Naive thymus-derived CD4-positive, alpha-beta T cell (primary cell): ENCODE results near the gene NR1I2. TPM values are rescaled to one million over a fixed set of nuclear protein-coding genes. Genes with fewer than 3 reads are reported as not detected.

Source experiments
- ATAC-seq: fragments of 150-1000 bp; cut with Tn5 transposase; 2 replicates; pipeline ENCODE4 v1.10.0; 2021; ENCODE audit warnings: mild to moderate bottlenecking, moderate library complexity
- CTCF ChIA-PET: fragments of 350-600 bp; sonication (Branson Sonifier 250); formaldehyde crosslinking; loops from one replicate; lab custom pipeline; 2021; ENCODE audit warnings: antibody characterized with exemption; lab: Charles Lee
- POLR2A ChIA-PET: fragments of 350-600 bp; sonication (Branson Sonifier 250); formaldehyde crosslinking; loops from one replicate; lab custom pipeline; 2021; ENCODE audit warnings: antibody characterized with exemption, inconsistent platforms; lab: Charles Lee
- DNase-seq, 9 donors: peaks; one replicate each; pipeline versions ENCODE4 v3.0.0 to v3.0.0-alpha.2; 2020 to 2022; ENCODE audit warnings: mixed read lengths in 1 of 9
- H3K27ac ChIP-seq: one replicate; pipeline ENCODE4 v1.7.0; 2013; ENCODE audit warnings: mild to moderate bottlenecking, low read depth, low read length, moderate library complexity
- H3K27me3 ChIP-seq, 2 donors: one replicate each; pipeline ENCODE4 v1.7.0; 2013; ENCODE audit warnings: low read length in 2 of 2, mild to moderate bottlenecking in 2 of 2, moderate library complexity in 2 of 2; ENCODE audit not compliant: control insufficient read depth in 2 of 2, insufficient read depth in 2 of 2
- H3K36me3 ChIP-seq, 3 experiments: 1 replicate in 2 of 3; 2 replicates in 1 of 3; pipeline ENCODE4 v1.7.0; 2013; ENCODE audit warnings: low read length in 3 of 3, mild to moderate bottlenecking in 3 of 3, moderate library complexity in 1 of 3; ENCODE audit not compliant: insufficient read depth in 3 of 3, control insufficient read depth in 2 of 3
- H3K4me1 ChIP-seq, 2 donors: one replicate each; pipeline ENCODE4 v1.7.0; 2013; ENCODE audit warnings: low read length in 2 of 2, mild to moderate bottlenecking in 2 of 2, moderate library complexity in 1 of 2; ENCODE audit not compliant: control insufficient read depth in 2 of 2, insufficient read depth in 2 of 2
- H3K4me3 ChIP-seq: 2 replicates; pipeline ENCODE4 v1.7.0; 2013; ENCODE audit warnings: mild to moderate bottlenecking, low read length
- H3K9me3 ChIP-seq, 3 experiments: 1 replicate in 2 of 3; 2 replicates in 1 of 3; pipeline ENCODE4 v1.7.0; 2013; ENCODE audit warnings: low read length in 3 of 3; ENCODE audit not compliant: control insufficient read depth in 2 of 3
- H3K27ac Mint-ChIP-seq, 9 donors: one replicate each; pipeline ENCODE4 v1.8.0; 2020 to 2022; ENCODE audit warnings: mixed read lengths in 9 of 9, mild to moderate bottlenecking in 8 of 9, moderate library complexity in 5 of 9, inconsistent platforms in 2 of 9
- H3K27me3 Mint-ChIP-seq, 5 donors: one replicate each; pipeline ENCODE4 v1.8.0; 2021 to 2022; ENCODE audit warnings: mixed read lengths in 5 of 5, mild to moderate bottlenecking in 1 of 5
- H3K36me3 Mint-ChIP-seq, 5 donors: one replicate each; pipeline ENCODE4 v1.8.0; 2020 to 2022; ENCODE audit warnings: mixed read lengths in 5 of 5, mild to moderate bottlenecking in 3 of 5, inconsistent platforms in 1 of 5
- H3K4me1 Mint-ChIP-seq, 7 donors: one replicate each; pipeline ENCODE4 v1.8.0; 2020 to 2022; ENCODE audit warnings: mixed read lengths in 7 of 7, mild to moderate bottlenecking in 3 of 7, inconsistent platforms in 1 of 7
- H3K4me3 Mint-ChIP-seq, 10 donors: one replicate each; pipeline ENCODE4 v1.8.0; 2020 to 2022; ENCODE audit warnings: mild to moderate bottlenecking in 10 of 10, mixed read lengths in 10 of 10, moderate library complexity in 6 of 10, inconsistent platforms in 2 of 10
- H3K9me3 Mint-ChIP-seq, 11 donors: one replicate each; pipeline ENCODE4 v1.8.0; 2020 to 2022; ENCODE audit warnings: mixed read lengths in 11 of 11, mild to moderate bottlenecking in 4 of 11, inconsistent platforms in 1 of 11, moderate library complexity in 1 of 11
- intact Hi-C, 2 donors: fragments of 100-400 bp; cut with micrococcal nuclease; formaldehyde crosslinking; loops; one replicate each; pipeline ENCODE4 v1.15.1; 2023
- polyA plus RNA-seq, 2 donors: library from polyadenylated mRNA; unstranded; fragments of 300-500 nt; fragmentation: Illumina TruSeq; gene quantifications; one replicate each; pipeline ENCODE4 v1.2.3, GENCODE V29; 2021
- total RNA-seq, 6 experiments: library from RNA in 5 of 6; stranded (reverse) in 5 of 6; gene quantifications; 1 replicate in 5 of 6; 2 replicates in 1 of 6; pipeline ENCODE4 v1.2.3 and lab custom pipeline; 2021 to 2026

NR1I2 gene
- total and polyA plus RNA-seq, 7 experiments from 2014 or later: 0.22 to 0.62 (median 0.43) TPM; not detected in 1

GRCh38 chr3:119778176-119778575 lies 3.7 kb upstream of the NR1I2 start:
- no peaks in the 10 kb centered on the region for H3K27me3 ChIP-seq
- H3K27me3 Mint-ChIP-seq: peaks cover 0 to 7% (median 0%) of the 10 kb centered on the region in 5 donors
- POLR2A ChIA-PET: no interaction called here
- peaks cover 5 to 26% (median 11%) of the 10 kb centered on the region in 11 donors for H3K9me3 Mint-ChIP-seq
- DNase-seq: no peak
- no peak overlapping the region for H3K27ac Mint-ChIP-seq
- CTCF ChIA-PET: no interaction called here
- no peaks in the 10 kb centered on the region for H3K36me3 ChIP-seq
- no peak overlapping the region for H3K27ac ChIP-seq
- intact Hi-C loops: no loop called here
- no peak overlapping the region for H3K4me3 Mint-ChIP-seq
- H3K9me3 ChIP-seq: no peaks in the 10 kb centered on the region
- ATAC-seq: no peak
- no peak overlapping the region for H3K4me3 ChIP-seq
- H3K4me1 ChIP-seq: no peaks in the 10 kb centered on the region
- peaks cover 0 to 12% (median 6%) of the 10 kb centered on the region in 5 donors for H3K36me3 Mint-ChIP-seq
- H3K4me1 Mint-ChIP-seq: peaks cover 4 to 13% (median 10%) of the 10 kb centered on the region in 7 donors

DNA sequence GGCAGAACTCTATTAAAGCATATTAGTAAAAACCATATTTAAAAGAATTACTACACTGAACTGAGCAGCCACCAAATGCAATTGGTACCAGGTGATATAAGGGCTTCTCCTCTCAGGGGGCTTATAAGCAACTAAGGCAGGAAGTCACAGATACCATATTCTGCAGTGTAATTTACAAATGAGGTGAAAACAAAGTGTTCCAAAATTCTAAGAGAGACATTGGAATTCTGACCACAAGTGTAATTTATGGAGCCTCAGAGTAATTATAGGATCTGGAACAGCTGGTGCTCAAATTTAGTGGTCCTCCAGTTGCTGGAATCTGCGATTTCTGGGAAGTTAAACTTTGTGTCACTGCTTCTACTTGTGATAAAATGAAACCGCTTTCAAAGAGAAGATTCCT lies 3.1 kb upstream of the NR1I2 start:
- Mint-ChIP-seq H3K36me3 (peaks cover 0 to 12% (median 6%) of the 10 kb centered on the region in 5 donors), H3K9me3 (peaks cover 5 to 21% (median 11%) of the 10 kb centered on the region in 11 donors), H3K27ac (no peak overlapping the region), H3K4me1 (peaks cover 4 to 13% (median 10%) of the 10 kb centered on the region in 7 donors), H3K27me3 (peaks cover 0 to 5% (median 0%) of the 10 kb centered on the region in 5 donors), H3K4me3 (no peak overlapping the region)
- ATAC-seq (no peak), DNase-seq (no peak)
- Histone ChIP-seq H3K27ac (no peak overlapping the region), H3K4me1 (no peaks in the 10 kb centered on the region), H3K4me3 (no peak overlapping the region), H3K36me3 (no peaks in the 10 kb centered on the region), H3K9me3 (no peaks in the 10 kb centered on the region), H3K27me3 (no peaks in the 10 kb centered on the region)
- intact Hi-C loops: no loop called here
- ChIA-PET POLR2A (interaction anchor here (1.0 kb wide), 1 partner anchor 14 kb away, joined by 3 read pairs; no protein-coding TSS in a partner anchor), CTCF (interaction anchor here (0.7 kb wide), 1 partner anchor 583 kb away, joined by 3 read pairs; no protein-coding TSS in a partner anchor)

DNA sequence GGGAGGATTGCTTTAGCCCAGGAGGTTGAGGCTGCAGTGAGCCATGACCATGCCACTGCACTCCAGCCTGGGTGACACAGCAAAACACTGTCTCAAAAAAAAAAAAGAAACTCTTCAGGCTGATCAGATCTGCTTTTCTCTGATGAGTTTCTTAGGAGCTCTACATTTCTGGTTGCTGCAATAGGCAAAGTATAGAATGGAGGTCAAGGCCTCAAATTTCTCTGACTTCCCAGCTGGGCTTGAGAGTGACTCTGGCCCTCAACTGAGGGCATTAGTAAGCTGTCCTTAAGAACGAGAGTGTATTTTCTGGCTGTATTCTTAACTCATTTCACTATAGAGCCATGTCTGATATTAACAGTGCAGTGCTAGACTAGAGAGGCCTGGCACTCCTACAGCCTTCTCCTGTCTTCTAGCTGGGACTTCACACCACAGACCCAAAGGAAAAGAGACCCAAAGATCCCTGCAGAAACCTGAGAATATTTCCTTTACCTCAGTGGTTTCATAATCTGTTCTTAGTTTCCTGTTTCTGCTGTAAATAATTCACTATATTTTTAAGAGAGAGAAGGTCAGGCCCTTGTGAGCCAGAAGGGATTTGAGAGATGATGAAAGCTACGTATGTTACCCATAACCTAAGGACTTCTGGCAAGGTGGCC lies 2.0 kb upstream of the NR1I2 start:
- H3K36me3 ChIP-seq: no peaks in the 10 kb centered on the region
- DNase-seq (no peak), ATAC-seq (no peak)
- peaks cover 0 to 11% (median 6%) of the 10 kb centered on the region in 5 donors for H3K36me3 Mint-ChIP-seq
- H3K27me3 Mint-ChIP-seq: peaks cover 0 to 6% (median 0%) of the 10 kb centered on the region in 5 donors
- no peak overlapping the region for H3K4me3 Mint-ChIP-seq
- peaks cover 4 to 13% (median 10%) of the 10 kb centered on the region in 7 donors for H3K4me1 Mint-ChIP-seq
- H3K4me3 ChIP-seq: no peak overlapping the region
- H3K27ac Mint-ChIP-seq: peak overlapping the region in 6 of 9 donors; percentile 10 to 73 (median 43)
- H3K27ac ChIP-seq: no peak overlapping the region
- H3K27me3 ChIP-seq: no peaks in the 10 kb centered on the region
- no peaks in the 10 kb centered on the region for H3K4me1 ChIP-seq
- POLR2A ChIA-PET: interaction anchor here (1.0 kb wide), 1 partner anchor 15 kb away, joined by 3 read pairs; no protein-coding TSS in a partner anchor
- intact Hi-C loops: no loop called here
- H3K9me3 Mint-ChIP-seq: peaks cover 5 to 18% (median 10%) of the 10 kb centered on the region in 11 donors
- CTCF ChIA-PET: interaction anchor here (0.7 kb wide), 1 partner anchor 584 kb away, joined by 3 read pairs; no protein-coding TSS in a partner anchor
- no peaks in the 10 kb centered on the region for H3K9me3 ChIP-seq

DNA sequence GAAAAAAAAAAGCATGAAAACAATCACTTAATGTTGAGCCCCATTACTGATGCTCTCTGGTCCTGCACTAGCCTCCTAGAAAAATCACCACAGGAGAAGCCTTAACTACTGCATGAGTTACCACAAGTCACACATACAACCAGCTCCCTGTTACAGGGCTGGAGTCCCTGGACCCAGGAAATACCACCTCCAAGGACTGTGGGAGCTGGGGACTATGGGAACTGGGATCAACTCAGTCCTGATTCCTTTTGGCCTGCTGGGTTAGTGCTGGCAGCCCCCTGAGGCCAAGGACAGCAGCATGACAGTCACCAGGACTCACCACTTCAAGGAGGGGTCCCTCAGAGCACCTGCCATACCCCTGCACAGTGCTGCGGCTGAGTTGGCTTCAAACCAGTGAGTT lies 559 bp downstream of the NR1I2 start:
- H3K27me3 ChIP-seq: no peaks in the 10 kb centered on the region
- H3K4me3 ChIP-seq: no peak overlapping the region
- CTCF ChIA-PET: no interaction called here
- peaks cover 4 to 13% (median 10%) of the 10 kb centered on the region in 7 donors for H3K4me1 Mint-ChIP-seq
- H3K36me3 Mint-ChIP-seq: no peaks in the 10 kb centered on the region
- intact Hi-C loops: no loop called here
- H3K4me1 ChIP-seq: no peaks in the 10 kb centered on the region
- H3K4me3 Mint-ChIP-seq: no peak overlapping the region
- POLR2A ChIA-PET: no interaction called here
- H3K27ac Mint-ChIP-seq: no peak overlapping the region
- H3K27me3 Mint-ChIP-seq: peaks cover 0 to 4% (median 0%) of the 10 kb centered on the region in 5 donors
- peaks cover 0 to 9% (median 0%) of the 10 kb centered on the region in 11 donors for H3K9me3 Mint-ChIP-seq
- H3K9me3 ChIP-seq: no peaks in the 10 kb centered on the region
- no peak for ATAC-seq
- DNase-seq: no peak
- H3K36me3 ChIP-seq: no peaks in the 10 kb centered on the region
- no peak overlapping the region for H3K27ac ChIP-seq

- H3K27ac Mint-ChIP-seq: no peak overlapping the region
- ChIA-PET POLR2A (no interaction called here), CTCF (no interaction called here)
- ATAC-seq (no peak), DNase-seq (no peak)
- H3K27me3 Mint-ChIP-seq: peaks cover 0 to 4% (median 0%) of the 10 kb centered on the region in 5 donors
- H3K9me3 ChIP-seq: no peaks in the 10 kb centered on the region
- H3K9me3 Mint-ChIP-seq: peaks cover 0 to 9% (median 0%) of the 10 kb centered on the region in 11 donors
- no peaks in the 10 kb centered on the region for H3K27me3 ChIP-seq
- H3K4me3 Mint-ChIP-seq: no peak overlapping the region
- H3K27ac ChIP-seq: no peak overlapping the region
- H3K36me3 ChIP-seq: no peaks in the 10 kb centered on the region
- H3K4me3 ChIP-seq: no peak overlapping the region
- intact Hi-C loops: no loop called here
- peaks cover 4 to 13% (median 10%) of the 10 kb centered on the region in 7 donors for H3K4me1 Mint-ChIP-seq
- no peaks in the 10 kb centered on the region for H3K36me3 Mint-ChIP-seq
- no peaks in the 10 kb centered on the region for H3K4me1 ChIP-seq
Observed at GRCh38 chr3:119783255-119783654, 1.4 kb downstream of the NR1I2 start.

DNA sequence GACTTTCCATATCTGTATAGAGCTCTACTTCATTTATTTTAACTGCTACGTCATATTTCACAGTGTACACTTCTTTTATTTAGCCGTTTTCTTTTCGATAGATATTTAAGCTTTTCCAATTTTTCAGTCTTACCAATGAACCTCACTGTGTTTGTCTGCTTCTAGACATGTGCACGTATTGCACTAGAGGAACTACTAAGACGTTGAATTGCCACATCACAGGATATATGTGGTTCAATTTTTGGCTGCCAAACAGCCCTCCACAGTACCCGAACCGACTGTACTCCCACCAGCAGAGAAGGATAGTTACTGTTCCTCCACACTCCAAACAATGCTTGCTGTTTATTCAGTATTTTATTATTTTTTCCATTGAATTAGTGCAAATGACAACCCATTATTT lies 2.0 kb downstream of the NR1I2 start:
- ChIA-PET POLR2A (no interaction called here), CTCF (no interaction called here)
- H3K27ac ChIP-seq: no peak overlapping the region
- ATAC-seq (no peak), DNase-seq (no peak)
- H3K27me3 ChIP-seq: no peaks in the 10 kb centered on the region
- peaks cover 4 to 13% (median 10%) of the 10 kb centered on the region in 7 donors for H3K4me1 Mint-ChIP-seq
- no peaks in the 10 kb centered on the region for H3K36me3 ChIP-seq
- no peaks in the 10 kb centered on the region for H3K9me3 ChIP-seq
- no peaks in the 10 kb centered on the region for H3K4me1 ChIP-seq
- H3K4me3 ChIP-seq: no peak overlapping the region
- H3K36me3 Mint-ChIP-seq: no peaks in the 10 kb centered on the region
- intact Hi-C loops: no loop called here
- H3K9me3 Mint-ChIP-seq: peaks cover 0 to 9% (median 0%) of the 10 kb centered on the region in 11 donors
- no peak overlapping the region for H3K4me3 Mint-ChIP-seq
- H3K27ac Mint-ChIP-seq: no peak overlapping the region
- peaks cover 0 to 4% (median 0%) of the 10 kb centered on the region in 5 donors for H3K27me3 Mint-ChIP-seq
